DMS153 (cell line): ENCODE results near the gene AMOTL2.

Experiments used
- DNase-seq: peaks from one replicate; lab custom pipeline; 2025; lab: John Stamatoyannopoulos, UW

The AMOTL2 gene

GRCh38 chr3:134366221-134366927, 7.9 kb downstream of the AMOTL2 start:
- DNase-seq = no peak

- no peak for DNase-seq
These were observed 8.5 kb downstream of the AMOTL2 start for GRCh38 chr3:134365766-134366065.

- DNase-seq = no peak
These were observed 9.1 kb downstream of the AMOTL2 start for GRCh38 chr3:134364936-134365765.

- peak; percentile 37 for DNase-seq
These were observed 9.9 kb downstream of the AMOTL2 start for GRCh38 chr3:134364061-134364935.

- DNase-seq = no peak
These were observed 10.9 kb downstream of the AMOTL2 start for GRCh38 chr3:134363381-134363755.

- DNase-seq = no peak
These were observed 11.4 kb downstream of the AMOTL2 start for GRCh38 chr3:134362670-134363380.

- no peak for DNase-seq
These were observed 12.0 kb downstream of the AMOTL2 start for GRCh38 chr3:134362221-134362620.

- no peak for DNase-seq
These were observed 12.9 kb downstream of the AMOTL2 start for GRCh38 chr3:134361162-134361835.

- no peak for DNase-seq
These were observed 14.2 kb downstream of the AMOTL2 start for GRCh38 chr3:134360046-134360445.

GRCh38 chr3:134359121-134360010, 14.9 kb downstream of the AMOTL2 start:
- DNase-seq = no peak

- DNase-seq = no peak
These were observed 16.1 kb downstream of the AMOTL2 start for GRCh38 chr3:134357914-134358811.

- DNase-seq = no peak
These were observed 16.9 kb downstream of the AMOTL2 start for GRCh38 chr3:134357261-134357913.

- DNase-seq = no peak
These were observed 17.7 kb downstream of the AMOTL2 start for GRCh38 chr3:134356411-134357040.

- DNase-seq = no peak
These were observed 18.8 kb downstream of the AMOTL2 start for GRCh38 chr3:134355416-134355815.

- DNase-seq = no peak
These were observed 19.5 kb downstream of the AMOTL2 start for GRCh38 chr3:134354612-134355251.

GRCh38 chr3:134353831-134354611, 20.2 kb downstream of the AMOTL2 start:
- DNase-seq = no peak
